Activated T-helper 2 cell treated with anti-CD3 and anti-CD28 coated beads, Interferon-gamma antibody, Interleukin-2, Interleukin-4, amounts not matched to agents 10 μg/mL and 5 μg/mL and 100 μg/mL, durations not matched to agents 14 hours and 24 hours and 36 hours (primary cell): ENCODE results near the gene RFX2. TPM values are rescaled to one million over a fixed set of nuclear protein-coding genes. Genes with fewer than 3 reads are reported as not detected.
A peak's percentile ranks its signal among the peaks of the same experiment; 100 is the strongest.

Source experiments
- DNase-seq: peaks from one replicate; pipeline ENCODE4 v3.0.0; 2021; ENCODE audit warnings: low spot score
- H3K27ac Mint-ChIP-seq: one replicate; pipeline ENCODE4 v1.8.0; 2021; ENCODE audit warnings: mixed read lengths
- H3K27me3 Mint-ChIP-seq: one replicate; pipeline ENCODE4 v1.8.0; 2021; ENCODE audit warnings: low read depth, mixed read lengths
- H3K36me3 Mint-ChIP-seq: one replicate; pipeline ENCODE4 v1.8.0; 2021; ENCODE audit warnings: low read depth, mixed read lengths
- H3K4me1 Mint-ChIP-seq: one replicate; pipeline ENCODE4 v1.8.0; 2021; ENCODE audit warnings: low read depth, mixed read lengths
- H3K4me3 Mint-ChIP-seq: one replicate; pipeline ENCODE4 v1.8.0; 2021; ENCODE audit warnings: low read depth, mild to moderate bottlenecking, moderate library complexity, mixed read lengths
- H3K9me3 Mint-ChIP-seq: one replicate; pipeline ENCODE4 v1.8.0; 2021; ENCODE audit warnings: mixed read lengths
- intact Hi-C: fragments of 100-400 bp; cut with micrococcal nuclease; formaldehyde crosslinking; loops from one replicate; pipeline ENCODE4 v1.15.1; 2023
- total RNA-seq: library from RNA; stranded (reverse); gene quantifications from 2 replicates; pipeline ENCODE4 v1.2.3, GENCODE V29; 2022

The RFX2 gene
- total RNA-seq, 1 donor from 2014 or later, result 8.7 TPM

DNA sequence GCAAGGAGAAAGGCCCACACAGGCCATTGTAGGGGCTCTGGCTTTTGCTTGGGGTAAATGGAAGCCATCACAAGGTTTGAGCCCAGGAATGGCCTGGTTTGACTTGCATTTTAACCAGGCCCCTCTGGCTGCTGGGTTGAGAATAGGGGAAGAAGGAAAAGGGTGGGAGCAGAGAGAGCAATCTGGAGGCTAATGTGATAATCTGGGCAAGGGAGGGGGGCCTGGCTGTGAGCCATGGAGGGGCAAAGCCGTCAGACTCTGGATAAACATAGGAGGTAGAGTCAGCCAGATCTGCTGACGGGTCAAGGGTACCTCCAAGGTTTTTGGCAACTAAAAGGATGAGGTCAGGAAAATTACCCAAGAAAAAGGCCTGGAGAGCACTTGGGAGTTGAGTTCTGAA is 41.6 kb downstream of the RFX2 start:
- Mint-ChIP-seq H3K36me3 (peaks cover 4% of the 10 kb centered on the region), H3K9me3 (peaks cover 6% of the 10 kb centered on the region), H3K27me3 (no peaks in the 10 kb centered on the region), H3K4me1 (peaks cover 32% of the 10 kb centered on the region), H3K27ac (no peak overlapping the region), H3K4me3 (no peak overlapping the region)
- DNase-seq, result no peak
- intact Hi-C loops, result no loop called here

DNA sequence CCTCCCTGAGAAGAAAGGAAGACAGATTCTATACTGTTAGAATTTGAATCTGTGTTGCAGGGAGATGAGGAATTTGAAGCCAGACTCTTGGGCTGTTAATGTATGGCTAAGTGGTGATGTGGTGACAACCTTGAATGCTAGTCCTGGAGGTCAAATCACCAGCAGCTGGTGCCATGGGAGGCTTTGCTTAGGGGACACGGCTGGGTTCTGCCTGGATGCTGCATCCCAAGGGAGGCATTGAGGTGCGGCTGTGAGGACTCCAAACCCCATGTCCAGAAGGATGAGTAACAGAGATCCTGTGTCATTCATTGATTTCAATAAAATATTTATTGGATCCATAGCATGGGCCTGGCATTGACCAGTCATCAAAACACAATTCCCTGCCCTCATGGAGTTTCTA is 42.3 kb downstream of the RFX2 start:
- peaks cover 6% of the 10 kb centered on the region for H3K9me3 Mint-ChIP-seq
- intact Hi-C loops, result no loop called here

DNA sequence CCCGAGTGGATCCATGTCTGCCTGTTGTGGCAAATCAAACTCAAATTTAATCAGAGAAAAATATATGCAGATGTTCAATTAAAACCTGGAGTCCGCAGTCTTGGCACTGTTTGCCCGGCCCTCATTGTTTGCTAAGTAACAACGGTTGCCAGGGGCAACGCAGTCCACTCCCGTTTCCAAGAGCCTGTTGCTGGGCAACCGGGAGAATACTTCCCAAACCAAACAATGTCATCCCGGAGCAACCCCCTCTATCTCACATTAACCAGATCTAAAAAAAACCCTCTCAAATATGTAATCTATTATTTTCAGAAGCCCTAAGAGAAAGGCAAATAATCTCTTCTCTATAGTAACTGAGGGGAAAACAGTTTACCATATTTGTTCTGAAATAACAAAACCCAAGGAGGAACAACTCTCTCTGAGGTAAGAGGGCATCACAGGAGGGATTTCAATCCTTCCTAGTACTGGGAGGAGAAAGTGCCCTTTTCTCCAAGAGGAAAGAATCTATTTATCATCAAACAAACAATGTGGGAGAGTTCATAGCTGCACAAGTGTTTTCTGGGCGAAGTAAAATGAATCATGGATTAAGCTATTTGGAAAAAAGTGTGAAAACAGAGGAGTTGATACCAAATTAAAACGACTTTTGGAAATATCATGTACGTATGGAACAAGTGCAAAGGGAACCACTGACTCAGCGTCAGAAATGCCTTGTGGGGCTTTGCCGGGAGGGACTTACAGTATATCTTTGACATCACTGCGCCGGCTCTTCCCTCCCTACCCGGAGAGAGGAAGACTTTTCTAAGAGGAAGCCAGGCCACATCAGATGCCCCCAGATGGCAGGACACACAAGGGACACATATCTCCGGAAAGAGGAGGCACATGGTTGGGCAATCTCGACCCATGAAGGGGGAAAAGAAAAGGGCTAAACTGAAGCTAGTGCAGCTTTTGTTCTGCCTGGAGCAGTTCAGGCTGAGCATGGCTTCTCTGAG is 43.3 kb downstream of the RFX2 start:
- Mint-ChIP-seq H3K36me3 (peaks cover 4% of the 10 kb centered on the region), H3K4me3 (no peak overlapping the region), H3K27ac (peak overlapping the region; percentile 48), H3K27me3 (no peaks in the 10 kb centered on the region), H3K4me1 (peaks cover 43% of the 10 kb centered on the region), H3K9me3 (peaks cover 6% of the 10 kb centered on the region)
- intact Hi-C loops, result no loop called here
- no peak for DNase-seq

More for the DNA sequence above, 42.3 kb downstream of the RFX2 start:
- peaks cover 4% of the 10 kb centered on the region for H3K36me3 Mint-ChIP-seq
- no peak for DNase-seq
- H3K4me1 Mint-ChIP-seq, result peaks cover 34% of the 10 kb centered on the region
- H3K27ac Mint-ChIP-seq, result no peak overlapping the region
- no peak overlapping the region for H3K4me3 Mint-ChIP-seq
- no peaks in the 10 kb centered on the region for H3K27me3 Mint-ChIP-seq

DNA sequence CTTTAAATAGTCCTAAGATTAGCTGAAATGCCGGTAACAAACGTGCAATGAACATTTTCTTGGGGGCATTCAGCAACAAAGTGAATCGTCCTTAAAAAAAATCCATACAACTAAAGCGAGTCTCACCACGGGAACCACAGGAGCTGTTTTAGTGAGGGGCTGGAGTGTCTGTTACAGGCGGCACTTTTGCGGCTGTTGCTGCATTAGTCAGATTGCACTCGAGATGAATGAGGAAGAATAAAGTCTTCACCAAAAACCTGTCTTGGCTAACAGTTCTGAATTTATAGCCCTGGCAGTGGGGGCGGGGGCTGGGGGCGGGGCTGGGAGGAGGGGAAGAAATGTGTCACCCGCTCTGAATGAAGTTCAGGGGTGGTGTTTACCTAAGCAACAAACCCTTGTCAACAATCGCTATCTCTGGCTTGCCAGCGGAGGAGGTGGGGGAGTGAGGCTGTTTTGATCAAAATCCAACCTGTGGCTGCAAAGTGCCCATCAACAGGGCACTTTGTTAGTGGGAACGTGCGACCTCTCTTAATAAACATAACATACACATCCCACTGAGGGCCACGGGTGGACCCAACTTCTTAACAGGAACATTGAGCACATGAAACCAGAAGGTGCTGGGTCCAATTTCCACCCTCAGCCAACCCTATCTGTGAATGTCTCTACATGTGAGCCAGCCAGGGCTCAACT is 44.5 kb downstream of the RFX2 start:
- intact Hi-C loops, result no loop called here
- peaks cover 4% of the 10 kb centered on the region for H3K36me3 Mint-ChIP-seq
- H3K4me3 Mint-ChIP-seq, result no peak overlapping the region
- peaks cover 6% of the 10 kb centered on the region for H3K9me3 Mint-ChIP-seq
- H3K4me1 Mint-ChIP-seq, result peaks cover 50% of the 10 kb centered on the region
- no peak for DNase-seq
- no peaks in the 10 kb centered on the region for H3K27me3 Mint-ChIP-seq
- H3K27ac Mint-ChIP-seq, result peak overlapping the region; percentile 72

DNA sequence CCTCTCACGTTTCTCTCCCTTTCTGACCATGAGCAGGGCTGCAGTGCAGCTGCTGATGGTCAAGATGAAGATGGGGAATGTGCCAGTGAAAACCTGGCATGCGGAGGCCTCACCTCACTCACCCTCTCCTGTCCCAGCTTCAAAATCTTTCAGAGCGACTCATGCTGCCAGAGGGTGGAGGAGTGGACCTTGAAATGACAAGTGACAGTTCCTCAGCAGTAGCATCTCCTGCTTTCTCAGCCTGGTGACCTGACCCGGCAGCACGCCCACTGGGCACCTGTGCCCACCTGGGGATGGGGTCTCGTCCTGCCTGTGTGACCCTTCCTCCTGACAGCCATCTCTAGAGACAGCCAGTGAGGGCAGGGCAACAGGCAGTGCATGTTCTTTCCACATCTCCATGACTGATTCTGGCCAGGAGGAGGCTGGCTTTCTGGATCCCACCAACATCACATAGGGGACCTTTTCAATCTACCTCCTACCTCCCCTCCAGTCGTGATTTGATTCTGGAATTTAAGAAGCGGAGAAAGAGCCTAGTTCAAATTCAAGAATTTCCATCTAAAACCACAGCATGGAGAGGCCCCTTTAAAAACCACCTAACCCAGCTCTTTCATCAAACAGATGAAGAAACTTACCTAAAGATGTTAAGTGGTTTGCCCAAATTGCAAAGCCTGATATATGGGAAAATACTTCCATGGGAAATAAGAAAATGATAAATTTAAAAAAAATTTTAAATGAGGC is 45.8 kb downstream of the RFX2 start:
- H3K36me3 Mint-ChIP-seq, result peaks cover under 1% of the 10 kb centered on the region
- no peak overlapping the region for H3K4me3 Mint-ChIP-seq
- peaks cover 3% of the 10 kb centered on the region for H3K9me3 Mint-ChIP-seq
- H3K27ac Mint-ChIP-seq, result no peak overlapping the region
- peaks cover 61% of the 10 kb centered on the region for H3K4me1 Mint-ChIP-seq
- DNase-seq, result no peak
- intact Hi-C loops, result no loop called here
- H3K27me3 Mint-ChIP-seq, result no peaks in the 10 kb centered on the region

DNA sequence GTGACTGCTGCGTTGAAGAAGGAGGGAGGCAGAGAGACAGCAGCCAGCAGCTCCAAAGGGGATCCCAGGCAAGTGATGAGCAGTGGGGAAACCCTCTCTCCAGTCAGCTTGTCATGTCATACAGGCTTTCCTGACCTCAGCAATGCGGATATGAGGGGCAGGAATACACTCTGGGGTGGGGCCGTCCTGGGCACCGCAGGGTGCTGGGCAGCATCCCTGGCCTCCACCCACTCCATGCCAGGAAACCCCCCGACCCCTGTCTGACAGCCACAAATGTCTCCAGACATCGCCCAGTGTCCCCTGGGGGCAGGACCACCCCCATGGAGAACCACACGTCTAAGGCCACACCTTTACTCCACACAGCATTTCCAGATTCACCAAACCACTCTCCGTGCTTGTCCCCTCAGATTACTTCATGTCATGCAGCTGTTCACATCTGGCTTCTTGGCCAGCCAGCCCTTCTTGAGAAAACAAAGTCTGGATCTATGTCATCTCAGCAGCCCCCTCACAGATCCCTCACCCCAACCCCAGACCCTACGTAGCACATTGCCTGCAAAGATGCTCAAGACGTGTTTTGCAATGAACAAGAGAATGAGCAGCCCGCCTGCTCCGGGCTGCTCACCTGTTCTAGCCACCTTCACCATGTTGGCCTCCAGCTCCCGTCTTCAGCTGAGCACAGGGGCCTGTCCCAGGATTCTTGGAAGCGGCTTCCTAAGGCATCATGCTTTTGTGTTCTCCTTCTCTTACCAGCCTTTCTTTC is 46.5 kb downstream of the RFX2 start:
- intact Hi-C loops, result loop anchor here (2.0 kb wide), 1 partner anchor 47 kb away; the partner anchor contains the start of gene RFX2
- Mint-ChIP-seq H3K4me3 (no peak overlapping the region), H3K4me1 (peaks cover 59% of the 10 kb centered on the region), H3K36me3 (no peaks in the 10 kb centered on the region), H3K9me3 (no peaks in the 10 kb centered on the region), H3K27ac (no peak overlapping the region), H3K27me3 (no peaks in the 10 kb centered on the region)
- DNase-seq, result no peak

DNA sequence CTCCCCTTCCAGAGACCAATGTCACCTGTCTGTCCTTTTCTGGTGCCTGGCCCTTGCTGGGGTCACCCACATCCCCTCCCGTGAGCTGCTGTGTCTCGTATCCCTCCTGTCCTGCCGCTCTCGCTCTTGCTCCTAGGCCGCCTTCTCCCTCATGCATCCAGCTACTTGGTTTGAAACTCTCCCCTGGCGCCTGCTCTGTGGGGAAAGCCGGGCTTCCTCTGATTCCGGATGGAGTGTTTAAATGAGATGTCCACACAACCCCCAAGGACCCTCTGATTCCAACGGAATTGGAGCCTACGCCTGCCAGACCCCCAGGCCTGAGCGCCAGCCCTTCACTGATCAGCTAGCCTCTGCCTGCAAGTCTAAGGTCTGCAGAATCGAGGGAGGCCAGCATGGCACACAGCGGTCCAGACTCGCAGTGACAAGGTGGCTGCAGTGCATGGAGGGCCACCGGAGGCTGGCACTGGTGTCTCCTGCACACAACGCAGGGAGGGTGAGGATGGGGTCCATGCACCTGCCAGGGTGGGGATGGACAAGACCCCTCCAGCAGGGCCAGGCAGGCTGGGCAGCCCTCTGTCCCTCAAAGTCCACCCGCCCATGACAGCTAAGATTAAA is 47.2 kb downstream of the RFX2 start:
- H3K4me1 Mint-ChIP-seq, result peaks cover 57% of the 10 kb centered on the region
- no peak for DNase-seq
- H3K4me3 Mint-ChIP-seq, result no peak overlapping the region
- peak overlapping the region; percentile 44 for H3K27ac Mint-ChIP-seq
- H3K36me3 Mint-ChIP-seq, result no peaks in the 10 kb centered on the region
- no peaks in the 10 kb centered on the region for H3K27me3 Mint-ChIP-seq
- H3K9me3 Mint-ChIP-seq, result no peaks in the 10 kb centered on the region
- intact Hi-C loops, result loop anchor here (2.0 kb wide), 1 partner anchor 48 kb away; the partner anchor contains the start of gene RFX2

DNA sequence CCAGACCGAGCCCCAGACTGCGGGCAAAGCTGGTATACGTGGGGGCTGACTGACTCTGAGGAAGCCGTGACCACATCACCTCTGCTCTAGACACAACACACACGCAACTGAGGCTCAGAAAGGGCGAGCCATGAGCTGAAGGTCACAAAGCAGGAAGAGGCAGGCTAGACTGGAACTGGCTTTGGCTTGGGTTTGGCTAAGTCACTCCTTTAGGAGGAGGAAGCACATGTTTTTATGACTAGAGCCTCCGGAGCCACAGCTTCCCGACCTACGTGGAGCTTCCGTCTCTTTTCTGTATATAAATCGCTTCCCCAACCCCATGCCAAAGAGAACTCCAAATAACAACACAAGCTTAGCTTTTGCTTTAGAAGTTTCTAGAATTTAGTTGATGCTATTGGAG is 48.0 kb downstream of the RFX2 start:
- DNase-seq, result no peak
- intact Hi-C loops, result loop anchor here (2.0 kb wide), 1 partner anchor 49 kb away; the partner anchor contains the start of gene RFX2
- no peak overlapping the region for H3K4me3 Mint-ChIP-seq
- H3K4me1 Mint-ChIP-seq, result peaks cover 63% of the 10 kb centered on the region
- no peaks in the 10 kb centered on the region for H3K9me3 Mint-ChIP-seq
- peak overlapping the region; percentile 68 for H3K27ac Mint-ChIP-seq
- H3K36me3 Mint-ChIP-seq, result no peaks in the 10 kb centered on the region
- H3K27me3 Mint-ChIP-seq, result no peaks in the 10 kb centered on the region

DNA sequence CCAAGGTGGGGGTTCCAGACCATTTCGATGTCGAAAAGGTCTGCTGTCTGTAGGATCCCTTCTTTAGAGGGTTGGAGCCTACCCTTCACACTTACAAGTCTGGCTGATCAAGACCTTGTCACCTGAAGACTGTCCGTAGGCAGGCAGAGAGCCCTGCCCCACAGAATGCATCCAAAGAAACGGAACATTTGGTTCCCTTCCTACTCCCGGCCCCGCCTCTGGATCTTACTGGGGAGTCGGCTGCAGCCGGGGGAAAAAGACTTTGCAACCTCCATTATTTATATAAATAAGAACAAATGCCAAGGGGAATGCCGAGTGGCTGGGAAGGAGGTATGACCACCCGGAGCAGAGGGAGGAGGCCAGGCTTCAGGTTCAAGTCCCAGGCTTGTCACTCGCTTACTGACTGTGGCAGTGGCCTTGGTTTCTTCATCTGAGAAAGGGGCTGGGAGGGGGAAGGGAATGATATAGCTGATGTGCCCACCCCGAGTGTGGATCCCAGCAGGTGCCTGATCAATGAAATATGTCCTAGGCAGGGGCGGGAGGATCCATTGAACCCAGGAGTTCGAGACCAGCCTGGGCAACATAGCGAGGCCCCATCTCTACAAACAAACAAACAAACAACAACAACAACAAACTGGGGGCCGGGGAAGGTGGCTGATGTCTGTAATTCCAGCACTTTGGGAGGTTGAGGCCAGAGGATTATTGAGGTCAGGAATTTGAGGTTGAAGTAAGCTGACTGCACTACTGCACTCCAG is 48.7 kb downstream of the RFX2 start:
- Mint-ChIP-seq H3K9me3 (no peaks in the 10 kb centered on the region), H3K4me1 (peaks cover 63% of the 10 kb centered on the region), H3K36me3 (no peaks in the 10 kb centered on the region), H3K4me3 (peak overlapping the region; percentile 3), H3K27ac (peak overlapping the region; percentile 71), H3K27me3 (no peaks in the 10 kb centered on the region)
- no peak for DNase-seq
- intact Hi-C loops, result loop anchor here (2.0 kb wide), 1 partner anchor 49 kb away; the partner anchor contains the start of gene RFX2

DNA sequence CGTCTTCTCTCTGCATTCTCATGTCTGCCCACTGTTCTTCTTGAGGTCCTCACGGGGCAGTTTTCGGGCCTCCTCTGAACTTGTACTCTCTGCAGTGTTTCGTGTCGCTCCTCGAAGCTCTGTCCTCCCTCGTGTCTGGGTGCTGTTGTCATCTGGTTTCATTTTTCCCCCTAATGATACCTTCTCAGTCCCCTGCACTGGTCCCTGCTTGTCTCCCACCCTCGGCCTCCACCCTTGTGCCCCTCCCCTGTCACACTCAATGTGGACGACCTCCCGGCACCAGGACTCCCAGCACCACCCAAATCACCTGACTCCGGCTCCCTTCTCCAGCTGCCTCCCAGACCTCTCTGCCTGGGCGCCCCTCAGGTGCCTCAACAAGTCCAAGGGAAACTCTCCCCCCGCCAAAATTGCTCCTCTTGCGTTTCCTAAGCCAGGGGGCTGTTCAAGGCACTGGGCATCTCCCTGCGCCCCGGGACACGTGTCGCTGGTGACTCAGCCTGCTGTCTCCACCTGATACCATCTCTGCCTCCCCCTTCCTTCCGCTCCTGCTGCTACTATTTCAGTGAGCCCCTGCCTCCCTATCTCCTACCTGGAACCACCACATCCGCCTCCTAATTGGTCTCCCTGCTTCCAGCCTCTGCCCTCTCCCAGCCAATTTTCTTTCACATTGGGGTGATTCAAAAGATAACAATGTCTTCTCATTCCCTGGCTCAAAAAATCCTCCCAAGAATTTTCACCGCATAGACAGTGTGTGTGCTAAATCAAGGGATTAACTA is 49.5 kb downstream of the RFX2 start:
- no peak for DNase-seq
- H3K27me3 Mint-ChIP-seq, result no peaks in the 10 kb centered on the region
- no peaks in the 10 kb centered on the region for H3K36me3 Mint-ChIP-seq
- H3K4me1 Mint-ChIP-seq, result peaks cover 57% of the 10 kb centered on the region
- H3K4me3 Mint-ChIP-seq, result peak overlapping the region; percentile 3
- H3K9me3 Mint-ChIP-seq, result no peaks in the 10 kb centered on the region
- intact Hi-C loops, result no loop called here
- peak overlapping the region; percentile 71 for H3K27ac Mint-ChIP-seq
